Endodermal cell (in vitro differentiated cells): Measurements from ENCODE around the gene CMSS1. TPM values are rescaled to one million over a fixed set of nuclear protein-coding genes. Genes with fewer than 3 reads are reported as not detected.

Source experiments
- DNase-seq: peaks from one replicate; pipeline ENCODE4 v3.0.0-alpha.2; 2017
- H3K27ac ChIP-seq: 2 replicates; pipeline ENCODE4 v1.5.1; 2013; ENCODE audit warnings: mild to moderate bottlenecking, low read depth, low read length, moderate library complexity
- H3K27me3 ChIP-seq: 2 replicates; pipeline ENCODE4 v1.6.1; 2013; ENCODE audit warnings: mild to moderate bottlenecking, low read length, moderate library complexity; ENCODE audit not compliant: insufficient read depth, control insufficient read depth, poor library complexity, severe bottlenecking
- H3K36me3 ChIP-seq: 2 replicates; pipeline ENCODE4 v1.7.0; 2013; ENCODE audit warnings: mild to moderate bottlenecking, low read length, moderate library complexity; ENCODE audit not compliant: control insufficient read depth, insufficient read depth
- H3K4me1 ChIP-seq: one replicate; pipeline ENCODE4 v1.7.0; 2013; ENCODE audit warnings: low read length; ENCODE audit not compliant: control insufficient read depth, insufficient read depth
- H3K4me3 ChIP-seq: 2 replicates; pipeline ENCODE4 v1.5.1; 2013; ENCODE audit warnings: mild to moderate bottlenecking, low read length, moderate library complexity
- H3K9ac ChIP-seq: 2 replicates; pipeline ENCODE4 v1.6.1; 2013; ENCODE audit warnings: mild to moderate bottlenecking, low read length, moderate library complexity; ENCODE audit not compliant: poor library complexity, severe bottlenecking; ENCODE audit errors: extremely low read depth
- H3K9me3 ChIP-seq: 2 replicates; pipeline ENCODE4 v1.6.1; 2013; ENCODE audit warnings: mild to moderate bottlenecking, low read length, moderate library complexity; ENCODE audit not compliant: control insufficient read depth
- H3K27ac Mint-ChIP-seq: 2 replicates; pipeline ENCODE4 v1.8.0; 2020; ENCODE audit warnings: mixed read lengths
- H3K27me3 Mint-ChIP-seq: 2 replicates; pipeline ENCODE4 v1.8.0; 2021; ENCODE audit warnings: mild to moderate bottlenecking, mixed read lengths; ENCODE audit not compliant: insufficient read depth
- H3K36me3 Mint-ChIP-seq: 2 replicates; pipeline ENCODE4 v1.8.0; 2020; ENCODE audit warnings: low read depth, mixed read lengths
- H3K4me1 Mint-ChIP-seq: 2 replicates; pipeline ENCODE4 v1.8.0; 2020; ENCODE audit warnings: mixed read lengths
- H3K4me3 Mint-ChIP-seq: 2 replicates; pipeline ENCODE4 v1.8.0; 2020; ENCODE audit warnings: mild to moderate bottlenecking, moderate library complexity, mixed read lengths
- H3K9me3 Mint-ChIP-seq: 2 replicates; pipeline ENCODE4 v1.8.0; 2020; ENCODE audit warnings: mild to moderate bottlenecking, mixed read lengths
- CTCF ChIP-seq: fragments of 200-600 bp; sonication (generic); conservative IDR thresholded peaks from 2 replicates; pipeline ENCODE4 v1.5.0; 2021; ENCODE audit warnings: antibody characterized with exemption, mild to moderate bottlenecking
- WGBS, 2 experiments: methylation state at CpG; one replicate each; pipeline versions ENCODE4 v1.1.5 to v1.1.7; 2013; ENCODE audit warnings: missing lambda C conversion rate in 2 of 2, mixed read lengths in 1 of 2; ENCODE audit not compliant: insufficient coverage in 1 of 2, insufficient read length in 1 of 2; 5-methylcytosine and 5-hydroxymethylcytosine counted together
- total RNA-seq, 2 donors: library from RNA; stranded (reverse); fragmentation: NEBNext Ultra II Directional in 1 of 2; extraction: Animal tissue kit (Norgen Biotek cat#: 25700) in 1 of 2; gene quantifications; 2 replicates in 1 of 2; 3 replicates in 1 of 2; pipeline ENCODE4 v1.2.1, GENCODE V29; 2021

Gene CMSS1
- total RNA-seq, 2 donors from 2014 or later = 48.5 to 50.8 TPM

DNA sequence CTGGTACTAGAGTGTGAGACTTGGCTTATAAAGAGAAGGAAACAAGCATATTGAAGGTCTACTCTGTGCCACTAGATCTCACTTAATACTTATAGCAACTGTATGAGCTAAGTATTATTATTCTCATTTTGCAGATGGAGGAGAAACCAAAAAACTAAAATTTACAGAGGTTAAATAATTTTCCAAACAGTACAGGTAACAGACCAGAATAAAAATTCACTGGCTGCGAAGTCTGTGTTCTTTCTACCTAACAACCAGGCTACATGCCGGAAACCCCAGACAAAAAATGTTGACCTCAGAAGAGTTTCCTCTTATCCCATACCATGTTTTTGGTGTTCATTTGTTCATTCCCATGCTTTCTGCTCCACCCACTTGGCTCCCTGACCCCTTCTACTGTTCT, 46.6 kb downstream of the CMSS1 start:
- H3K4me1 ChIP-seq = peaks cover 5% of the 10 kb centered on the region
- peaks cover 12% of the 10 kb centered on the region for H3K36me3 Mint-ChIP-seq
- TF ChIP-seq CTCF = no peak
- H3K4me3 ChIP-seq = no peak overlapping the region
- H3K9me3 ChIP-seq = no peaks in the 10 kb centered on the region
- H3K9ac ChIP-seq = no peak overlapping the region
- H3K9me3 Mint-ChIP-seq = peaks cover 2% of the 10 kb centered on the region
- 98 to 100% methylated on average over 1 to 2 of the region's 2 CpGs for WGBS, 2 experiments
- peaks cover 17% of the 10 kb centered on the region for H3K27me3 Mint-ChIP-seq
- H3K27ac Mint-ChIP-seq = no peak overlapping the region
- H3K4me3 Mint-ChIP-seq = no peak overlapping the region
- no peak overlapping the region for H3K27ac ChIP-seq
- peaks cover 30% of the 10 kb centered on the region for H3K4me1 Mint-ChIP-seq
- H3K27me3 ChIP-seq = no peaks in the 10 kb centered on the region
- DNase-seq = no peak
- no peaks in the 10 kb centered on the region for H3K36me3 ChIP-seq

- peaks cover 12% of the 10 kb centered on the region for H3K36me3 Mint-ChIP-seq
- H3K27me3 Mint-ChIP-seq = peaks cover 24% of the 10 kb centered on the region
- DNase-seq = no peak
- peaks cover 5% of the 10 kb centered on the region for H3K4me1 ChIP-seq
- peaks cover 2% of the 10 kb centered on the region for H3K9me3 Mint-ChIP-seq
- no peak overlapping the region for H3K27ac ChIP-seq
- WGBS, 2 experiments = no CpG with 5 or more reads among the region's 1 CpG
- no peak overlapping the region for H3K9ac ChIP-seq
- H3K36me3 ChIP-seq = no peaks in the 10 kb centered on the region
- peaks cover 30% of the 10 kb centered on the region for H3K4me1 Mint-ChIP-seq
- TF ChIP-seq CTCF = no peak
- no peaks in the 10 kb centered on the region for H3K9me3 ChIP-seq
- no peak overlapping the region for H3K4me3 Mint-ChIP-seq
- no peaks in the 10 kb centered on the region for H3K27me3 ChIP-seq
- H3K4me3 ChIP-seq = no peak overlapping the region
- H3K27ac Mint-ChIP-seq = no peak overlapping the region
Observed at GRCh38 chr3:99865321-99865720, 47.7 kb downstream of the CMSS1 start.

GRCh38 chr3:99866261-99866761, 48.6 kb downstream of the CMSS1 start:
- Histone ChIP-seq H3K4me1 (peaks cover 5% of the 10 kb centered on the region), H3K27me3 (no peaks in the 10 kb centered on the region), H3K27ac (no peak overlapping the region), H3K9me3 (no peaks in the 10 kb centered on the region), H3K4me3 (no peak overlapping the region), H3K9ac (no peak overlapping the region), H3K36me3 (no peaks in the 10 kb centered on the region)
- H3K27me3 Mint-ChIP-seq = peaks cover 28% of the 10 kb centered on the region
- WGBS, 2 experiments = 75 to 92% methylated on average over 2 to 3 of the region's 3 CpGs
- H3K4me1 Mint-ChIP-seq = peaks cover 27% of the 10 kb centered on the region
- no peak for TF ChIP-seq CTCF
- H3K4me3 Mint-ChIP-seq = no peak overlapping the region
- H3K9me3 Mint-ChIP-seq = peaks cover 2% of the 10 kb centered on the region
- H3K27ac Mint-ChIP-seq = no peak overlapping the region
- DNase-seq = no peak
- H3K36me3 Mint-ChIP-seq = peaks cover 12% of the 10 kb centered on the region
